OCI-M2 (cell line): Measurements from ENCODE around the gene GLE1.
"Not testable (repeated sequence)": the region's sequence is repeated elsewhere in the genome, so short reads cannot be mapped to it uniquely, and the experiment has no call there.

Source experiments
- DNase-seq: peaks from one replicate; lab custom pipeline; 2025; ENCODE audit not compliant: unreplicated experiment; lab: John Stamatoyannopoulos, UW

Gene GLE1

DNA sequence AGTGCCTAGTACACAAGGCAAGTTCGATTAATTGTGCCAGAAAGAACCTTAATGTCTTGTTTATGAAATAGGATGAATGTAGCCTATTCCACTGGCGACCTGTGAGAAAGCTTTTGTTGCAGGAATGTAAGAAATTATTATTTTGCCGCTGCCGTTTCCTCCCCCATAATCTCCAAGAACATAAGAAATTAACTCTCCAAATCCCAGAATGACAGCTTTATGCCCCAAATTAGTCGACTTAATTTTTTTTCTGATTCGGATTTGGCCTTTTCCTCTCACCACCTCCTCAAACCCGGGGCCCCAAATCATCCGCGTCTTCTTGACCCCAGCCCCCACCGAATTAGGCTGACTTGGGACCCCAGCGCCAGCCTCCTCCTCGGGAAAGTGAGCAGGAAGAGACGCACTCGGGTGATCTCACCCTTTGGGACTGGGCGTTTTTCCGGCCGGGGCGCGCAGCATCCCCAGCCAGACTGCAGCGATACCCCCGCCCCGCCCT lies 47.2 kb downstream of the GLE1 start:
- no peak for DNase-seq

DNA sequence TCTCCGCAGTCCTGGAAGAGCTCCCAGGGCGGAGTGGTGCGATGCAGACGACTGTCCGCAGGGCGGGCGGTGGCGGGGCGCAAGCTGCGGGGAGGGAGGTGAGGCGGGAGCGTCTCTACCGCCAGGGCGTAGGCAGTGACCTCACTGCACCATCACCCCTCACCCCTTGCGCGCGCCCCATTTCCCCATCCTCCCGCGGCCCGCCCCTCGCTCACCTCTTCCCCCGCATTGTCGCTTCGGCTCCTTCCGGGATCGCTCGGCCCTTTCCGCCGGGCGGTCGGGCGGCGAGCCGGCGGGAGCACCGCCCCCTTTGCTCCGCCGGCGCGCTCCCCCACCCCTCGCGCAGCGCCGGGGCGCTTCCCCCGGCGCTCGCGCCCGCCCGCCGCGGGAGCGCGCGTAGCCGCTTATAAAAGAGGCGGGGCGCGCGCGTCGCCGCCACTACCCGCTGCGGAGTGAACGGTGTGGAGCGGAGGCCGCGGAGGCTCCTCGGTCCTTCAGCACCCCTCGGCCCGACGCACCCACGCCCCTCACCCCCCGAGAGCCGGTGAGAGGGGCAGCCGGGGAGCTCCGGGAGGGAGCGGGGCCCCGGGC lies 47.7 kb downstream of the GLE1 start, which contains the start of gene SPTAN1:
Gene SPTAN1 (plus strand): TSS at position 435 of the 591 bp plus-strand sequence. CDS start 14,154 bp downstream, outside the sequence.
- no peak for DNase-seq

DNA sequence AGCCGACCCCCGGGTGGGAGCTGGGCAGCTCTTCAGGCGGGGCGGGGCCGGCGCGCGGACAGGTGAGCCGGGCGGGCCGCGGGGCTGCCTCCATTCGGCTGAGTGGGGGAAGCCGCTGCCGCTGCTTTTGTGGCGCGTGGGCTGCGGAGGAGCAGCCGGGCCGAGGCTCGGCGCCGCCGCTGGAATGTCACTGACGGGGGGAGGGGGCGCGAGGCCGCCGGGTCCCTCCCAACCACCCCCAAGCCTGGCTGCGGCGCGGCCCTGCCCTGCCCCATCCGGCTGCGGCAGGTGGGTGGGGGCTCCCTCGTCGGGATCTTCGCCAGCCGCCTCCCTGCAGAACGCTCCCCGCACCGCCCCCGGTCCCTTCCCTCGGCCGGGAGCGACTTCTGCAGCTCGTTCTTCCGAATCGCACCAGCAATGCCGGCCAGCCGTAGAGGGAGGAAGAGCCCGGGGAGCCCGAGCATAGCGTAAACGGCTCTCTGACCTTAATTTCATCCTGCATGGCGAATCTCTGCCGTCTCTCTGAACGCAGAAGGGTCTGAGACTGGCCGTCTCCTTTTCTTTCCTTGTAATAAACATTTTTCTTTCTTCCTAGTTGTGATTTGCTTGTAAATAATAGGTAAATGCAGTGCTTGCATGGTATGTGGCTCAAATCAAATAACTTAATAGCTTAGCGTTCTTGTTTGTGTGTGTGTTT lies 48.4 kb downstream of the GLE1 start:
- DNase-seq = no peak

DNA sequence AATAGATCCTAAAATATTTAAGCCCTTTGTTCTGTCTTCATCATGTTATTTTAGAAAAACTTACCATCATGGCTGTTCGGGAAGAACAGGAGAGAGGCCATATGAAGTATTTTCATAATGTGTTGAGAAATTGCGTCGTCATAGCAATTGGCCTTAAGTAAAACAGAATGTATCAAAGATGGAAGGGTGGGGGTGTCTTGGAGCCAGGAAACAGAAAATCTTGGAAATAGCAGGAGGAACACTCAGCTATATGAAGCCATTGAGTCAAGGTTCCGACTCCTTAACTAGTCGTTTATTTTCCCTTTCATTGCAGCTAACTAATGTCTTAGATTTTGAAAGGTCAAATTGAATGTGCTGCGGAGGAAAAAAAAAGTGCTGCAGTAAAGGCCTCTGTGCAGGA lies 49.2 kb downstream of the GLE1 start:
- no peak for DNase-seq

DNA sequence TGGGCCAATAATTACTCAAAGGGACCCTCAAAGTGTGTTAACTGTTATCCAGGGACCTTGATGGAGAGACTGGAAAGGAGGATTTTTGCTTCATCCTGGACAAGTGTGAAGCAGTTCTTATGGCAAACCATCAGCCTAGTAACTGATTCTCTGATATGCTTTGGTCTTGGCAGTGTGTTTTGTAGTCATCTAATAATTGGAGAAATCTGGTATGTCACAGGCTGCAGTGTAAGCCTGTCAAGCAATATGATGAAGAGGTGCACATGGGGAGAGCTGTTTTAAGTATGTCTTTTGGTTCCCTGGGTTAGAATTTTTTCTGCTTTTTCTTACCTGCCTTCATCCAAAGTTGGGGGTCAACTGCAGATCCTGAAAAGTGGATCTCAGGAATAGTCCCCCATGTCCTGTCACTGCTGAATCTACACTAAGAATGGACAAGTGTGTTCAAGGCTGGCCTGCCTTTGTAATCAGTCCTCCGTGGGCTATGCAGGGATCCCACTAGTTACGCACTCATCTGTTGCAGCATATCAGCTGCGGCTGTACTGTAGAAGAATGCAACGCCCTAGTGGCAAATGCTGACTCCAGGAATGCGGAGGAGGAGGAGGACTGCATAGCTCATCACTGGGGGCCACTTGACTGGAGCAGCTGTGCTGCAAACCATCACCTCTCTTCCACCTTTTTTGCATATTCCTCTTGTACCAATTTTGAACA lies 49.8 kb downstream of the GLE1 start:
- no peak for DNase-seq

DNA sequence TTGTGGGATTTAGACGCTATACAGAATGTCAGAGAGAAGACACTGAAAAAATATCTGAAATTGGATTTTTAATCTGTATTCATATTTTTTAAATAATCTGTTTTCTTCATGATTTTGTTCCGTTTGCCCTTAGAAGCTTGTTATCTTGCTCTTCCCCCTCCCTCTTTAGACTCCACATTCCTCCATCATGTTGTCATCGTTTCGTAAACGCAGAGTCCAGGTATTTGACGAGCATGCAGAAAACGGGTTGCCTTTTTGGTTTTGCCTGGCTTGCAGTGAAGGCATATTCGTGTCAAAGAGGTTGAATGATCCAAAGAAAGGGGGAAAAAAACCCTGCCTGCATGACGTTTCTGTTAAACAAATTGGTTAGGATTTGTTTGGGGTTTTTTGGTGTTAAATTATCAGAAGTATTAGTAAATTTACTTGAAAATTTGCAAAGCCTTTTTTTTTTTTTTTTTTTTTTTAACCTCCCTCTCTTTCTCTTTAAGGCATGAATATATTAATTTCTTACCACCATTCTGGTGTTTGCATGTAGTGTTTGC lies 50.7 kb downstream of the GLE1 start:
- DNase-seq = no peak

DNA sequence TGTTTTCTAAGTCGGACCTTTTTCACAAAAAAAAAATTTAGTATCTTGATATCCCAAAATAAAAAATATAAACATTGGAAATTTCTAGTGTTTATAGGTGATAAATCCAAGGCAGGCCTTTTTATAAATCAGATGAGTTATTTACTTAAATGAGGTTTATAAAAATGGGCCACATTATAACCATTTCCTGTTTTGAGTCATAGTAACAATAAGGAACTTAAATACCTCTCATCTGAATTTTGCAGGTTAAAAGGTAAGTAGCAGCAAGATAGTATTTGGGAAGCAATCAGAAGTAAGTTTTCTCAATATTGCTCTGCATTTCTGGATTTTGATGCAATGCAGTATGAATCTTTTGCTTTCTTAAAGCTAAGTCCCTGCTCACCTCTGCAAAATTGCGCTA lies 51.8 kb downstream of the GLE1 start:
- no peak for DNase-seq

DNA sequence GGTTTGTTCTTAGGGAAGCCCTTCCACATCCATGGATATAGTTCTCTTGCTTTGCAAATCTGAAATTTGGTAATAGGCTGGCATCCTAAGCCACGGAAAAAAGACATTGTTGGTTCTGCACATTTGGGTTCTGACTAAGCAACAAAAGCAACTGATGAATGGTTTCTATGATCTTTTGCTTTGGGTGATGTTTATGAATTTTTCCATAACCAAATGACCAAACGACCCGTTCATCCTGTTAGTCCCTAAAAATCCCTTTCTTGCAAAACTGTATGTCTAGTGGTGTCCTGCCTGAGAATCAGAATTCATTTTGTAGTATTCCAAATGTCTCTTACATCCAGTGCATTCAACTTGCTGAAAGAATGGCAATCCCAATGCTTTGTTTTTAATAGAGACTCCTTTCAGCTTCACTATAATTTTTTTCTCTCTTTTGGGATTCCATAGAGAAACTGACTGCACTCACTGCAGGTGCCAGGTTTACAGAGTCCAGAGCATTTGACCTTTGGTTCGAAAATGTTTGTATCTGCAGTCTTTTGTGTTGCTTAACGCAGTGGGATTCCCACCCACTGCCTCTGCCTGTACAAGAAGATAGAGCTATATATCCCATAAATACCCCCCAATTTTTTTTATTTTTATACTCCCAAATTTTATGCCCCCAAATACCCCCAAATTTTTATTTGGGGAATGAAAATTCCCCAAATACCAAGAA lies 52.6 kb downstream of the GLE1 start:
- no peak for DNase-seq

DNA sequence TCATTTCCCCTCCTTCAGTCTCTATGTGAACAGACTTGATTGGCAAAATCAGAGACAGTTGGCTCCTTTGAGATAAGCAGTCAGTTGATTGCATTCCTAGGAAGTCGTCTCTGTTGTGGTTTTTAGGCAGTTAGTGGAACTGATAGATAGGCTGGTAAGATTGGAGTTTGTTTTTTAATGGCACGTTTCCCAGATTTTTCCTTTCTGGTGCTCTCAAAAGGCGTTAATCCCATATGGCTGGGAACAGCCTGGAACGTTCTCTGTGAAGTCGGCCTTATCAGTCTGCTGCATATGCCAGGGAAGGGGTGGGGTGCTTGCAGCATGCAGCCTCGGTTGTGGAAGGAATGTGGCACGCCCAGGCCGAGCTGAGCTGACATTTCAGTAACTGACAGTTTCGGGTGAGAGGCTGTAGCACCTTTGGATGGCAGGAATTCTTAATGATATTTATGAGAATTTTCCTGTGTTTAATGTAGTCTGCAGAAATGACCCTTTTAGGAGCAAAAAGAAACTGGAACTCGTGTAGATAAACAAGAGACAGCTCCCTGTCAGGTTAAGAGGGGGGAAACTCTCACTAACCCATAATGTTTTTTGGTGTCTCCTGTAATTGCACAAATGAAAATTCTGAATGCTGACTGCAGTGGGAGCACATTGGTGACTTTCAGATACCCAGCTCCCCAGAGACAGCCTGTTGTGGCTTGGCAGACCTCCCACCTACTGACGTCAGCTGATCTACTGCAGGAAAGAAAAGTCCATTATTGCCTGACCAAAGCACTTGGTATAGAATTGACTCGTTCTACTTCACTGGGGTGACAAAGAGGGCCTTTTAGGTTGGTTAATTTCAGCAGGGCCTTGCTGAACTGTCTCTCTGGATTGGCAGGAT lies 54.2 kb downstream of the GLE1 start:
- DNase-seq = peak; percentile 31

DNA sequence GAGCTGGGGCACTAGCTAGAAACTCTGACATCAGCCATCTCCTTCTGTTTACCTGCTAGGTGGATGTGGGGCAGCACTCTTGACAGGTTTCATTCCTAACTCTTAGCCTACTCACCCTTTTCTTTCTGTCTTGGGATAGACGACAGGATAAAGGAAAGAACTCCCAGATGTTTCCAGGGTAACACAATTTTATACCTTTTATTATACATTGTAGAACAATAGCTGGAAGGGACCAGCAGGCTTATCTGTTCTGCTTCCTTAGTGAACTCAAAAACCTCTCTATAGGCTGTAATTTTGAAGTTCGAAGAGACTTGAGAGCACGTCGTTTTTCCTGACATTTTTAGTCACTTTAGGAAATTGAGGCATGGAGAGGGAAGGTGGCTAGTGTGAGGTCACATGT lies 61.1 kb downstream of the GLE1 start:
- DNase-seq = no peak

DNA sequence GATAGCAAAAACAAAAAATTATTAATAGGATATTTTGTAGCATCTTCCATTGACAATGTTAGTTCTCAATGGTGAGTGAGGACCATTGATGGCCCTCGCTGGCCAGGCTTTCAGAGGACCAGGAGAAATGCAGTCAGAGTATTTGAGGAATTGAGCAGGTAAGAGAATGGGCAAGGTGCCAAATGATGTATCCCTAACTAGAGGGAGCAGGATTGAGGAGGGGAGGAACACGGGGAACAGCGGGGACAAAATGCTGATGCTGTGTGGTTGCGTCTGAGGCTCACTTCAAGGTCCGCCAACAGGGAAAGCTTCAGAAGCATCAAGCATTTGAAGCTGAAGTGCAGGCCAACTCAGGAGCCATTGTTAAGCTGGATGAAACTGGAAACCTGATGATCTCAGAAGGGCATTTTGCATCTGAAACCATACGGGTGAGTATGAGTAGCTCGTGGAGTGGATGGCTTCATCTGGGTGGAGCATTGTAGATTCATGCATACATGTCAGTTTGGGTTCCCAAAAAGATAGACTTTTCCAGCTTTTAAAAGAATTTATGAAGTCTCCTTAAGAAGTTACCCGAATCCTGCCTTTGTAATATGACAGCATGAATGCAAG lies 64.1 kb downstream of the GLE1 start:
- no peak for DNase-seq

DNA sequence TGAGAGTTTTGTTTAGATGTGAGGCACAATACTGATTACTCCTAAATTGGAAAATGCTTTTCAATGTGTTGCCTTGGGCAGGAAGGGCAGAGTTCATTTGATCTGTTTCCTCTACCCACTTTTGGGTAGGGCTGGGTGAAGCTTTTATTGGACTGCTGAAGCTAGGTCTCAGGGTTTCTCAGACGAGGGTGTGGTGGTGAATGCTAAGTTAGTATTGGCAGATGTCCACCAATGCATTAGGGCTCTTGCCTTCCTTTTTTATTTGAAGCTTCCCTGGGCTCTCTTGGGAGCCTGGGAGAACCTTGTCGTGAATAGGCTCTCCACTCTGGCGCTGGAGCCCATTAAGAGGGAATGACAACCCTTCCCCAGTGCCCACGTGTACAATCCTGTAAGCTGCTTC lies 71.0 kb downstream of the GLE1 start:
- no peak for DNase-seq

DNA sequence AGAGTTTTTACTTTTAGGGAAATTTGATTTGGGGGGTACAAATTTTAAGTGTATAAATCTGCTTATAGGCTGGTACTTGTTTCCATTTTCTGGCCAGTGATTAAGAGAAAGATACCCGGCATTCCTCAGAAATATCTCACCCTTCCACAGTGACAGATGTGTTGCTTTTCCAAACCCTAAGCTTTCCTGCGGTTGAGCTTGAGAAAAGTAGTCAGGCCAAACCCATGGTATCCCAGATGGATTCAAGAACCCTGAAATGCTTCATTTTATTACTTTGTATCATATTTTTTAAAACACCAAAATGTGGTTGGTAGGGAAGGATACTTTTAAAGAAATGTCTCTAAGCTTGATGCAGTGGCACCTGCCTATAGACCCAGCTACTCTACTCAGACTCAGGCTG lies 71.4 kb downstream of the GLE1 start:
- no peak for DNase-seq

DNA sequence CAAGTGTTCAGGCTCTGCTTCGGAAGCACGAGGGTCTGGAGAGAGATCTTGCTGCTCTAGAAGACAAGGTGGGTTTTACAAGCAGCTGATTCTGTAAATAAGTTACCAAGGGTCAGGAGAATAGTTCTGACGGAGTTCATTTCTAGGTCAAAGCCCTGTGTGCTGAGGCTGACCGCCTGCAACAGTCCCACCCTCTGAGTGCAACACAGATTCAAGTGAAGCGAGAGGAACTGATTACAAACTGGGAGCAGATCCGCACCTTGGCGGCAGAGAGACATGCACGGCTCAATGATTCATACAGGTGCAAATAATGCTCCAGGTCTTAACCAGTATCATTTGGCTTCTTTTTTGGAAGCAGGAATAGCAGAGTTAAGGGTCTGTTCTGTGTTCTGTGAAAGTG lies 72.7 kb downstream of the GLE1 start:
- no peak for DNase-seq

DNA sequence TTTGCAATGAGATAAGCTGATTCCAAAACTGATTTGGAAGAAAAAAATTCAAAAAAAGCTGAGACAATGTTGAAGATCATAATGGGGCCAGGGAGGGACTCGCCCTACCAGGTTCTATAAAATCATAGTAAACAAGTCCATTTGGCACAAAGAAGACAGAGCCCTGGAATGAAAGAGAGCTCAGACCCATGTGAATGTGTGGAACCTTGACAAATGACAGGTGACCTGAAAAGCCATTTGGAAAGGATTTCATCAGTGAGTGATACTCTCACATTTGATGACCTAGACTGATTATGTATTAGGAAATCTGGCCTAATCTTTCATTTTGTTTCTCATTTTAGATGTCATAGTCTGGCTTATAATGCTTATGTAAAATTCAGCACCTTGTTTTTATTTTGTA lies 74.7 kb downstream of the GLE1 start:
- DNase-seq = no peak

DNA sequence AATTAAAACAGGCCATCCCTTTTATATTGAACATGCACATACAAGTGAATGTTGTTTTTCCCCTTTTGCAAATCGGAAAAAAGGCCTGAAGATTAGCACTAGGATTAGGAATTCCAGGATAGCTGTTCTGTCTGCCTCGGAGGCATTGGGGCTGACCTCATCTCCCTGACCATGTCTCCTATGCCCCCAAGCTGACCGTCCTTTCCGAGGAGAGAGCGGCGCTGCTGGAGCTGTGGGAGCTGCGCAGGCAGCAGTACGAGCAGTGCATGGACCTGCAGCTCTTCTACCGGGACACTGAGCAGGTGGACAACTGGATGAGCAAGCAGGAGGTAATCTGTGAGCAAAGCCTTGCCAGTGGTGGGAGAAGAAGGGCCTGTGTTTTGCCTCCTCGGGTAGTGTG lies 76.2 kb downstream of the GLE1 start:
- DNase-seq = no peak

DNA sequence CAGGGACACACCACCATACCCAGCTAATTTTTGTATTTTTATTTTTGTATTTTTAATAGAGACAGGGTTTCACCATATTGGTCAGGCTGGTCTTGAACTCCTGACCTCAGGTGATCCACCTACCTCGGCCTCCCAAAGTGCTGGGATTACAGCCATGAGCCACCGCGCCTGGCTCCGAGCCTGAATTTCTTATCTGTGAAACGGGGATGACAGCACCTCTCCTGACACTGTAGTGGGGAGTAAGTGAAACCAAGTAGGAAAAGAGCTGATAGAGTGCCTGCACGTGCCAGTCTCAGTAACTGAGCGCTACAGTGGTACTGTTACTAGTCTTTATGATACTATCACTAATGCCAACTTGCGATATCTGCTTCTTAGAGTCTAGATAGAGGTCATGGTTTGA lies 80.6 kb downstream of the GLE1 start:
- not testable (repeated sequence) for DNase-seq

DNA sequence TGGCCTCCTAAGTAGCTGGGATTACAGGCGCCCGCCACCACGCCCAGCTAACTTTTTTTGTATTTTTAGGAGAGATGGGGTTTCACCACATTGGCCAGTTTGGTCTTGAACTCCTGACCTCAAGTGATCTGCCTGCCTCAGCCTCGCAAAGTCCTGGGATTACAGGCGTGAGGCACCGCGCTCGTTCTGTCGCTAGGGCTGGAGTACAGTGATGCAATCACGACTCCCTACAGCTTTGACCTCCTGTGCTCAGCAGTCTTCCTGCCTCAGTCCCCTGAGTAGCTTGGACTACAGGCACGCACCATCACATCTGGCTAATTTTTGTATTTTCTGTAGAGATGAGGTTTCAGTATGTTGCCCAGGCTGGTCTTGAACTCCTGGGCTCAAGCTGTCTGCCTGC lies 82.4 kb downstream of the GLE1 start:
- DNase-seq = not testable (repeated sequence)

DNA sequence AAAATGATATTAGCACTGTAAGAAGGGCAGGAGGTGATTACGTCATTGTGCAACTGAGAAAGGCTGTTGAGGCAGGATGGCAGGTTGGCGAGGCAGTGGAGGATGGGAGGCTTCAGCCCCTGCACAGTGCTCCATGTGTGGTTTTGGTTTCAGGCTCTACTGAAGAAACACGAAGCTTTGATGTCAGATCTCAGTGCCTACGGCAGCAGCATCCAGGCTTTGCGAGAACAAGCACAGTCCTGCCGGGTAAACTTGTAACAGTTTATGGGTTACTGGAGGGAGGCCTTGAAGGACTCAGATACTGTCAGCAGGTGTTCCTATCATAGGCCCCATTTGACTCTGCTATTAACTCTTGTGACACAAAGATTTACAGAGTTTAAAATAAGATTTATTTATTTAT lies 82.9 kb downstream of the GLE1 start:
- no peak for DNase-seq
